Activated CD4-positive, alpha-beta T cell treated with anti-CD3 and anti-CD28 coated beads, Interleukin-2, amount 50 U/mL, for 1 hour (primary cell): Measurements from ENCODE around the gene RRAS2.
A peak's percentile ranks its signal among the peaks of the same experiment; 100 is the strongest.
"Not testable (repeated sequence)": the region's sequence is repeated elsewhere in the genome, so short reads cannot be mapped to it uniquely, and the experiment has no call there.

Experiments used
- DNase-seq: peaks from one replicate; pipeline ENCODE4 v3.0.0-alpha.2; 2020

RRAS2 gene

DNA sequence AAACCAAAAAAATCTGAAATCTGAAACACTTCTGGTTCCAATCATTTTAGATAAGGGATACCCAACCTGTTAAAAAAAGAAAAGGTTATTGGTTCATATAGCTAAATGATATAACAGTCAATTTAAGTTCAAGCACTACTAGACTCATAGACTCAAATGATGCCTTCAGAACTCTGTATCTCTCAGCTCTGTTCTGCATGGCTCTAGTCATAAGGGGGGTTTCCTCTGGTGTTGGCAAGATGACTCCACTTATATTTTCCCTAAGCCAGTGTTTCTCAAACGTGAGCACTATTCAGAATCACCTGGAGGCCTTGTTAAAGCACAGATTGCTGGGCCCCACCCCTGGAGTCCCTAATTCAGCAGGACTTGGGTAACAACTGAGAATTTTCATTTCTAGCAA is 11.5 kb upstream of the RRAS2 start:
- DNase-seq, result no peak

DNA sequence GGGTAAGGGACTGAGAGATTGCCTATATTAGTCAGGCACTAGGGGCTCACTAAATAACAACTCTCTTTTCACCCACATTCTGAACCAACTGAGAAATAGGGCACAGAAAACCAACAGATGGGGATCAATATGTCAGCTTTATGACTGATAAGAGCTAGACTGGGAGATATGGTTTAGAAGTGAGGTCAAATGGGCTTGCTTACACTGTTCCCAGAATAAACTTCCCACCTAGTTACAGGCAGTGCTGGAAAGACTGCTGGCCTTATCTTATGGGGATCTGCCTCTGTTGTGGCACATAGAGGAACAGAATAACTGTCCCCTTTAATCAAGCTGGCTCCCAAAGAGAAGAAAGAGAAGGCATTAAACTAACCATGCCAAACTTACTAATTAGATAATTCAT is 10.6 kb upstream of the RRAS2 start:
- DNase-seq, result no peak

GRCh38 chr11:14366936-14367335 is 8.0 kb upstream of the RRAS2 start:
- no peak for DNase-seq

DNA sequence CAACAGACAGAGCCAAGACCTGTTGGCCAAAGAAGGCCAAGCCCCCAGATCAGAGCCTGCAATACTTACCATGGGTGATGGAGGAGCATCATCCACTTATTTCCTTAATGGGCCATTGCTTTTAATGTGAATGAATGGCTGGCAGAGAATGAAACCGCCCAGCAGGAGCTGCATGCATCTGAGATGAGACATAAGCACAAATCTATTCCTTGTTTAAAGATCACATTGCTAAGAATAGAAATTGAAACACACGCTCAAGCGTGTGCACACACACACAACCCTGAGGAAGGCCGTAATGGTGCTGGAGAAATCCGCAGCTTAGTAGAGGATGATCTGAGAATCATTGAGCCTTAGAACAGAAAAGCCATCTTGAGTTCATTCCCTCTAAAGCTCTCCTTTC is 5.3 kb upstream of the RRAS2 start:
- no peak for DNase-seq

DNA sequence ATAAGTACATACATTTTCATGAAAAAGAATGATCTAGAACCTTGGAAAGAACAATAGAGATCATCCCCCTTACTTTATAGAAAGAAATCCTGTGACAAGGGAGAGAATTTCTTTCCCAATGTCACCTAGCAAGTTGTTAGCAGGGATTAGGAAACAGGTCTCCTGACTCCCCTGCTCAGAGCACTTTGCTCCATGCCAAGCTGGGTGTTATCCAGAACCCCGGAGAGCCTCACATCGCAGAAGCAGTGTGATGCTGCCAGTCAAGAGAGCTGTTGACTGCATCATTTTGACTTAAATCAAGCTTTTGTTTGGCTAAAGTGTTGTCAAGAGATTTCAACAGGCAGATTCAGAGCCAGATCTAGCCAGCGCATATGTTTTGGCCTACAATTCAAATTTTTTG is 3.6 kb upstream of the RRAS2 start:
- no peak for DNase-seq

DNA sequence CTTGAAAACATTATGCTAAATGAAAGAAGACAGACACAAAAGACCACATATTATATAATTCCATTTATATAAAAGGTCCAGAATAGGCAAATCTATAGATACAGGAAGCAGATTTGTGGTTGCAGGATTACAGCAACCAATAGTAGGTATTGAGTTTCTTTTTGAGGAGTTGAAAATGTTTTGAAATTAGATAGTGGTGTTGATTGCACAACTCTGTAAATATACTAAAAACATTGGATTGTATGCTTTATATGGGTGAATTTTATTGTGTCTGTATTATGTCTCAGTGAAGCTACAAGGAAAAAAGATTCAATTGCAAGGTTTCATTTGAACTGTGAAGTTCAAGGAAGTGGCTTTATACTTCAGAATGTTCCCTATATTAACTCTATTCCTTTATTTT is 3.0 kb upstream of the RRAS2 start:
- no peak for DNase-seq

GRCh38 chr11:14360976-14361375 is 2.0 kb upstream of the RRAS2 start:
- DNase-seq, result no peak

DNA sequence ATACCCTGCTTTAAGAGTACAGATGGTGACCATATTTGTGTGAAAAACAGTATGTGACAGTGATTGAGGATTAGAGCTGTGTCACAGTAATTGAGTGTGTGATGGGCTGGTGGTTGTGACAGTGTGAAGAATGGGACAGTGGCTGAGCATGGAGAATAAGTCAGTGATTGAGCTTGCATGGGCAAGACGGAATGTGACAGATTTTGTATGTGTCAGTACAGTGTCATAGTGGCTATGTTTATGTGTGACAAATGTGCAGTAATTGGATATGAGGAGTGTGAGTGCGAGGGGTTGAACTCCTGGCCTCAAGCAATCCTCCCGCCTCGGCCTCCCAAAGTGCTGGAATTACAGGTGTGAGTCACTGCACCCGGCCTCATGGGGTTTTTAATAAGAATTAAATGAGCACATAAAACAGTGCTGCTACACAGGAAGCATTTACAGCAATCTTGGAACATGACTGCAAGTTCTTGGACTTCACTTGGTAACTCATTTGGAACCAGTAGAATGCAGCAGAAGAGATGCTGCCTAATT is 583 bp upstream of the RRAS2 start:
- DNase-seq, result no peak

DNA sequence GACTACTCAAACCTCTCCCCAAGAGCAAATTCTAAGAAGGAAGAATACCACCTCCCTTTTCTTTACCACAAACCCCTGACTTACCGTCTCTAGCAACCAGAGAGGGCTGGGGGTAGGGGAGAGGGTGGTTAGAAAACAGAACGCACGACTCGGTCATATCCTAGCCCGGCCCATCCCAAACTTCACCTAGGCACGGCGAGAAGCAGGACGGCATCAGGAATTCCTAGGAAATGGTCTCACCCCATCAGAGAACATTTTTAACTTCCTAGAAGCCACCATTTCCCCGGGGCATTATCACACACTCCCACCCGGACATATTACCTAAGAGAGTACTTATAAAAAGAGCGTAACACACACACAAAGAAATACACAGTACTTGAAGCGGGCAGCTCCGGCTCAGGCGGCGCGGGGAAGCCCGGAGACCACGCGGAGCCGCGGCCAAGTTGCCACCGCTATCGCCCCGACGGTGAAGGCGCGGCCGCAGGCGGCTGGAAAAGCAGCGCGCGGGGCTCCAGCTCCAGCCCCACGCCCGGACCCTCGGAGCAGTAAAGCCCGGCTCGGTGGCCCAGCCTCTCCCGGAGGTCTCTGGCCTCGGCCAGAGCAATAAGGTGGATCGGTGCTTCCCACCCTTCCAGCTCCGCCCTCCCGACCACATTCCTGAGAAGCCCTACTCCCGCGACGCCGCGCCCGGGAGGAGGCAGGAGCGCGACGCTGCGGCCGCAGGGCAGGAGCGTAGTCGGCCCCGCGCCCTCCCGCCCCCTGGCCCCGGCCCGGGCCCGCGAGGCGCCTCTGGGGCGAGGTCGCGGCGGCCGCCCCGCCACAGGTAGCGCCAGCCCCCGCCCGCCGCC is 878 bp downstream of the RRAS2 start:
- DNase-seq, result peak; percentile 27

DNA sequence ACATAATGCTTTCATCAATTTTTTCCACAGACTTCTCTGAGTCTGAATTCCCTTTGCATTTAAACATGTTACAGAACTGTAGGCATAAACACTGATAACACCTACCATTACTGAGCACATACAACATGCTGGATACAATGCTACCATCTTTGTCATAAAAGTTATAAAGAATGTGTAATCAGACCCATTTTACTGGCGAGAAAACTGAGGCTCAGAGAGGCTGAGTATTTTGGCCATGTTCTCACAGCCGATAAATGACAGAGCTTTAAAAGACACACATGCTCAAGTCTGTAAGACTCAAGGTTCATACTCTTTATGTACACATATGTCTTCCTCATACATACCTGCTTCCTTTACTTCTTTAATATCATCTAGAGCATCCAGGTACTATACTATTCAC is 2.6 kb downstream of the RRAS2 start:
- no peak for DNase-seq

- not testable (repeated sequence) for DNase-seq
Observed at GRCh38 chr11:14354604-14355003, 4.4 kb downstream of the RRAS2 start.

GRCh38 chr11:14350716-14351238 is 8.2 kb downstream of the RRAS2 start:
- no peak for DNase-seq

GRCh38 chr11:14350215-14350614 is 8.8 kb downstream of the RRAS2 start:
- DNase-seq, result no peak

DNA sequence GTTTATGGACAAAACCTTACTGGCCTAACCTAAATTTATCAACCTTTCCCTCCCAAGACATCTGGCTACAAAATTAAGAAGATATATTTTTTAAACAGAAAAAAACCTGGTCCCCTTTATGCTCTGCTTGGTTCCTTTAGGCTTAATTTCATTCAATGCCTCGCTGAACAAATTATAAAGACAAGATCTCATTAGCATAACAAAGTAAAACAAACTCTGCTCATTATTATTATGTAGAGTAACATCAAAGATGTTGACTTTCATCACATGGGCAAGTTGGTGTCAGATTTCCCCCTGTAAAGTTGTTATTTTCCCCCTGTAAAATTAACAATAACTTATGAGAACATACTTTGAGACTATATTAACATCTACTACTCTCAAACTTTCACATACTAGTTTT is 11.0 kb downstream of the RRAS2 start:
- DNase-seq, result no peak

GRCh38 chr11:14347494-14347893 is 11.5 kb downstream of the RRAS2 start:
- DNase-seq, result no peak

GRCh38 chr11:14346303-14346955 is 12.6 kb downstream of the RRAS2 start:
- no peak for DNase-seq

GRCh38 chr11:14345668-14346067 is 13.3 kb downstream of the RRAS2 start:
- no peak for DNase-seq

DNA sequence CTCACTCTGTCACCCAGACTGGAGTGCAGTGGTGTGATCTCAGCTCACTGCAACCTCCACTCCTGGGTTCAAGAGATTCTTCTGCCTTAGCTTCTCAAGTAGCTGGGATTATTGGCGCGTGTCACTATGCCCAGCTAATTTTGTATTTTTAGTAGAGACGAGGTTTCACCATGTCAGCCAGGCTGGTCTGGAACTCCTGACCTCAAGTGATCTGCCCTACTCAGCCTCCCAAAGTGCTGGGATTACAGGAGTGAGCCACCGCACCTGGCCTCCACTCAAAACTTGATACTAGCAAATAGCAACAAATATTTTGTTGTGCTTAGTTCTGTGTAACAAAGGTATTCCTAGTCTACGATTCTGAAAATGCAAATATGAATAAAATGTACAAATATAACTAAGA is 14.0 kb downstream of the RRAS2 start:
- DNase-seq, result not testable (repeated sequence)

DNA sequence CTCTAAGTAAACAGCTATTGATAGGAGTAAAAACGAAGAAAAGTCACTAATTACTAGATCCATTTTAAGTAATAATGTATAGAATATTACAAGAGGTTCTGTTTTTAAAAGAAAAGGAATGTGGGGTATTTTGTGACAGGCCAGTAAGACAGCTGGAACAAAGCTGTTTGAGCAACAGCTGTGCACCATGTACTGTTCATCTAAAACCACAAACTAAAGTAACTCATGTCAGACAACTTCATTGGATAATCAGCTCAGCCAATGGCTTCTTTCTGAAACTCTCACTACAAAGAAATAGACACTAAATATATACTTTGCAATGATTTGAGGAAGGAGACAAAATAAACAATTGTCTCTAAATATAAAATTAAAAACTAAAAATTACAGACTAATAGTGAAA is 16.1 kb downstream of the RRAS2 start:
- DNase-seq, result no peak

DNA sequence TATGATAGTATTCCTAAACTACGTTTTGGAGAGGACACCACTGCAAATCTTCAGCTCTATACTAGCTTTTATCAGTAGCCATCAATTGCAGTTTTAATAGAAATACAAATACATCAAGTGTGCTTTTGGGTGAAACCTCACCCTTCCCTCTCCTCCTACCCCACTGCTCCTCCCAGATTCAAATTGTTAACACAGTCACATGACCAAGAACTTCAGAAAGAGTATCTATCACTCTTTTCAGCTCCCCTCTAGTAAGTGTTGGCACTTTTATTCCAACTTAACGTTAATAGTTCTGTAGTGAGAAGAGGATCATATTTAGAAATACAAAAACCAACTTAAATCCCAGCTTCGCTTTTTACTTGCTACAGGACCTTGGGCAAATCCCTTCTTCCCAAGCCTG is 17.0 kb downstream of the RRAS2 start:
- DNase-seq, result no peak

DNA sequence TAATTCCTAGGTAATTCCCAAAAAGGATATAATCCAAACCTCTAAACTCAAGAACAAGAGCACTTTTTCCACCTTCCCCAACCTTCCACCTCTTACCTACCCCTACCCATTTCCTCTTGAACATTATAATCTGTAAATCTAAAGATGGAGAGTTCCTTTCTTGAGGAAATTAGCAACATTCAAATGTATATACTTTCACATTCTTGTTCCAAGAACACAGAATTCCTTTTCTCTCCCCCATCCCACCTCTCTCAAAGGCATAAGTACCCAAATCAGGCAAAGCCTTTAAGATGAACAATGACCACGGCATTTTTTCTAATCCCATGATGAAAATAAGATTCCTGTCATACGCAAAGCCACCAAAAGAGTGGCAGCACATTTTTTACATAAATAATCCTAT is 18.3 kb downstream of the RRAS2 start:
- no peak for DNase-seq

- no peak for DNase-seq
Observed at GRCh38 chr11:14339356-14339755, 19.6 kb downstream of the RRAS2 start.

DNA sequence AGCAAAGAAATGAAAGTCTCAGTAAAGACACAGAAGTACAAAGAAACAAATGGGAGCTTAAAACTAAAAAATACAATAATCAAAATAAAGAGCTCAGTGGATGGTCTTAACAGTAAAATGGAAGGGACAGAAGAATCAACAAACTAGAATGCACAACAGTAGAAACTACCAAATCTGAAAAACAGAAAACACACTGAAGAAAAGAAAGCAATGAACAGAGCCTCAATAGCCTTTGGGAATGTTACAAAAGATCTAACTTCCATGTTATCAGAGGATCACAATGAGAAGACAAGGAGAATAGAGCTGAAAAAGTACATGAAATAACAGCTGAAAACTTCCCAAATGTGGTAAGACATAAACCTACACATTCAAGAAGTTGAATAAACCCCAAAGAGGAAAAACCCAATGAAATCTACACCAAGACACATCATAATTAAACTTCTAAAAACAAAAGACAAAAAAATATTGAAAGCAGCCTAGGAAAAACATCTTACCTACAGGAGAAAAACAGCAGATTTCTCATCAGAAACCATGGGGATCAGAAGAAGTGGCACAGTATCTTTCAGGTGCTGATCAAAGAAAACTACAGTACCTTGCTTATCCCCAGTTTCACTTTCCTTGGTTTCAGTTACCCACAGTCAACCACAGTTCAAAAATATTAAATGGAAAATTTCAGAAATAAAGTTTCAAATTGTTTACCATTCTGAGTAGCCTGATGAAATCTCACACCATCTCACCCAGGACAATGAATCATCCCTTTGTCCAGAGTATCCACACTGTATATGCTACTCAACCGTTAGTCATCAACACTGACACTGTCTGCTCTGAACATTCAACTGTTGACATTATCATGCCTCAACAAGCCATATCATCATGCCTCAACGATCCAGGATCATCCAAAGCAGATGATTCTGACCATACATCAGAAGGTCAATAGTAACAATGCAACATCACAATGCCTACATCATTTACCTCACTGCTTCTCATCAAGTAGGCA is 22.2 kb downstream of the RRAS2 start:
- DNase-seq, result no peak
